A673 (cell line): ENCODE results near the gene PRUNE2. TPM values are rescaled to one million over a fixed set of nuclear protein-coding genes. Genes with fewer than 3 reads are reported as not detected.

Source experiments
- BruUV-seq: library from RNA; stranded (reverse); fragments of 400-500 nt; replicated peaks from 2 replicates; lab custom pipeline; 2021; lab: Mats Ljungman, UMichigan
- CTCF ChIA-PET: fragments of 300-600 bp; sonication (Branson Sonifier 250); formaldehyde crosslinking; loops from one replicate; lab custom pipeline; 2022; ENCODE audit warnings: antibody characterized with exemption; lab: Charles Lee
- POLR2A ChIA-PET: fragments of 300-600 bp; sonication (Branson Sonifier 250); formaldehyde crosslinking; loops from one replicate; lab custom pipeline; 2022; ENCODE audit warnings: antibody characterized with exemption; ENCODE audit not compliant: low non-redundant PET; lab: Charles Lee
- DNase-seq: peaks from one replicate; pipeline ENCODE4 v3.0.0-alpha.2; 2015; ENCODE audit warnings: low spot score
- H3K27ac ChIP-seq: fragments of 200-600 bp; sonication (generic); 2 replicates; pipeline ENCODE4 v1.5.1; 2016; ENCODE audit warnings: mixed run types, low read depth, mild to moderate bottlenecking, mixed read lengths, antibody characterized with exemption, low read length; ENCODE audit not compliant: poor library complexity, severe bottlenecking
- H3K27me3 ChIP-seq: fragments of 200-600 bp; sonication (generic); replicated peaks from 2 replicates; pipeline ENCODE4 v1.6.1; 2017; ENCODE audit warnings: mixed run types, low read depth, mild to moderate bottlenecking, mixed read lengths, antibody characterized with exemption, low read length; ENCODE audit not compliant: insufficient read depth, poor library complexity
- H3K36me3 ChIP-seq: fragments of 200-600 bp; sonication (generic); 2 replicates; pipeline ENCODE4 v1.6.1; 2016; ENCODE audit warnings: mixed run types, mild to moderate bottlenecking, mixed read lengths, antibody characterized with exemption, low read length; ENCODE audit not compliant: insufficient read depth, poor library complexity, severe bottlenecking
- H3K4me1 ChIP-seq: fragments of 200-600 bp; sonication (generic); 2 replicates; pipeline ENCODE4 v1.6.1; 2017; ENCODE audit warnings: mixed run types, mild to moderate bottlenecking, mixed read lengths, antibody characterized with exemption, low read length; ENCODE audit not compliant: insufficient read depth, poor library complexity, severe bottlenecking
- H3K4me3 ChIP-seq: fragments of 200-600 bp; sonication (generic); 2 replicates; pipeline ENCODE4 v1.5.1; 2016; ENCODE audit warnings: low read depth, mixed run types, mild to moderate bottlenecking, mixed read lengths, low read length; ENCODE audit not compliant: poor library complexity, severe bottlenecking
- H3K9me3 ChIP-seq: fragments of 200-600 bp; sonication (generic); 2 replicates; pipeline ENCODE4 v1.6.1; 2016; ENCODE audit warnings: mixed run types, low read depth, mild to moderate bottlenecking, mixed read lengths, antibody characterized with exemption, low read length; ENCODE audit not compliant: poor library complexity, severe bottlenecking
- EZH2 ChIP-seq: fragments of 200-600 bp; sonication (generic); IDR thresholded peaks from 2 replicates; pipeline ENCODE4 v1.6.1; 2017; ENCODE audit warnings: borderline replicate concordance, low read depth, mild to moderate bottlenecking, mixed read lengths, antibody characterized with exemption, low read length; ENCODE audit not compliant: poor library complexity, severe bottlenecking
- intact Hi-C: fragments of 100-400 bp; cut with micrococcal nuclease; formaldehyde crosslinking; loops from one replicate; pipeline ENCODE4 v1.10.0; 2022; ENCODE audit not compliant: unreplicated experiment
- total RNA-seq: library from RNA; stranded (reverse); gene quantifications from 2 replicates; pipeline ENCODE4 v1.2.3, GENCODE V29; 2021
- TF ChIP-seq, protein P1 (sequence below): fragments of 300-800, 200-600 bp; sonication (generic); conservative IDR thresholded peaks from 2 replicates; pipeline ENCODE4 v1.5.1; 2017; ENCODE audit warnings: low read depth, mild to moderate bottlenecking, antibody characterized with exemption, low read length, moderate library complexity, mixed read lengths

Gene PRUNE2
- total RNA-seq, 1 experiment from 2014 or later: not detected

DNA sequence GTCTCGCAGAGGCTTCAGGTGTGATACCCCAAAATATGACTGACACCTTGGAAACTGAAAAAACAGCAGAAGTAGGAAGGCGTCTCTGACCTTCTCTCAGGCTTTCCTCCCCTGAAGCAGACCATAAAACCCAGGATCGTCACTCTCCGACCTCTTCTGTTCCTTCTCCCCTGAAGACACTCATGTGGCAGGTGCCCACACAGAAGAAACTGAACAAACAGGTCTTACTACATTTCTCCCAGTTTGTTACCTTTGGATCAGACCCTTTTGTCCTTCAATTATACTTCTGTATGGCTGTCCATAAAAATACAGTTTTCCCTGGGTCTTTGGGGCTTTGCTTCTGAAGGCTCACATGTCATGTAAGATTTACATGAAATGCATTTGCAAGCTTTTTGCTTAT is 10.3 kb upstream of the PRUNE2 start:
- CTCF ChIA-PET: no interaction called here
- TF ChIP-seq, protein P1, sequence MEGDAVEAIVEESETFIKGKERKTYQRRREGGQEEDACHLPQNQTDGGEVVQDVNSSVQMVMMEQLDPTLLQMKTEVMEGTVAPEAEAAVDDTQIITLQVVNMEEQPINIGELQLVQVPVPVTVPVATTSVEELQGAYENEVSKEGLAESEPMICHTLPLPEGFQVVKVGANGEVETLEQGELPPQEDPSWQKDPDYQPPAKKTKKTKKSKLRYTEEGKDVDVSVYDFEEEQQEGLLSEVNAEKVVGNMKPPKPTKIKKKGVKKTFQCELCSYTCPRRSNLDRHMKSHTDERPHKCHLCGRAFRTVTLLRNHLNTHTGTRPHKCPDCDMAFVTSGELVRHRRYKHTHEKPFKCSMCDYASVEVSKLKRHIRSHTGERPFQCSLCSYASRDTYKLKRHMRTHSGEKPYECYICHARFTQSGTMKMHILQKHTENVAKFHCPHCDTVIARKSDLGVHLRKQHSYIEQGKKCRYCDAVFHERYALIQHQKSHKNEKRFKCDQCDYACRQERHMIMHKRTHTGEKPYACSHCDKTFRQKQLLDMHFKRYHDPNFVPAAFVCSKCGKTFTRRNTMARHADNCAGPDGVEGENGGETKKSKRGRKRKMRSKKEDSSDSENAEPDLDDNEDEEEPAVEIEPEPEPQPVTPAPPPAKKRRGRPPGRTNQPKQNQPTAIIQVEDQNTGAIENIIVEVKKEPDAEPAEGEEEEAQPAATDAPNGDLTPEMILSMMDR: no peak
- no peak for TF ChIP-seq EZH2
- POLR2A ChIA-PET: no interaction called here
- Histone ChIP-seq H3K4me3 (no peak overlapping the region), H3K27ac (no peak overlapping the region), H3K9me3 (no peaks in the 10 kb centered on the region), H3K36me3 (no peaks in the 10 kb centered on the region), H3K4me1 (no peaks in the 10 kb centered on the region), H3K27me3 (peaks cover 79% of the 10 kb centered on the region)
- intact Hi-C loops: loop anchor here (5.0 kb wide), 1 partner anchor 104 kb away; no protein-coding TSS in a partner anchor
- no peak for DNase-seq
- no TSS peak for BruUV-seq

DNA sequence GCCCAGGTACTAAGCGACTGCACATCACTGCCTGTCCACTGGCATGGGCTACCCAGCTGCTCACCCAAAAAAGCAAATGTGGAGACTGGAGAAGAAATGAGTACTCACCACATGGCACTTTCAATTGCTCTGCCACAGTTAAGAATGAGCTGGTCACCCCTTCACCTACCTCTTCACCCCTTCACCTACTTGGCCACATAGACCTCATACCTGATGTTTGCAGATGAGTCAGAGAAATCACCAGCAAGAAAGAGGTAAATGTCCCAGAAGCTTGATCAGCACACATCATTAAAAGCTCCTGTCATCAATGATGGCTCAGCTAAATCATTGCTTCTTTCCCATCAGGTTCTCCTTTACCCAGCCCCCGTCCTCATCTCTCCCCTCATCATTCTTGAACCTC is 7.6 kb upstream of the PRUNE2 start:
- no TSS peak for BruUV-seq
- CTCF ChIA-PET: interaction anchor here (0.6 kb wide), 1 partner anchor 477 kb away, joined by 6 read pairs; no protein-coding TSS in a partner anchor

DNA sequence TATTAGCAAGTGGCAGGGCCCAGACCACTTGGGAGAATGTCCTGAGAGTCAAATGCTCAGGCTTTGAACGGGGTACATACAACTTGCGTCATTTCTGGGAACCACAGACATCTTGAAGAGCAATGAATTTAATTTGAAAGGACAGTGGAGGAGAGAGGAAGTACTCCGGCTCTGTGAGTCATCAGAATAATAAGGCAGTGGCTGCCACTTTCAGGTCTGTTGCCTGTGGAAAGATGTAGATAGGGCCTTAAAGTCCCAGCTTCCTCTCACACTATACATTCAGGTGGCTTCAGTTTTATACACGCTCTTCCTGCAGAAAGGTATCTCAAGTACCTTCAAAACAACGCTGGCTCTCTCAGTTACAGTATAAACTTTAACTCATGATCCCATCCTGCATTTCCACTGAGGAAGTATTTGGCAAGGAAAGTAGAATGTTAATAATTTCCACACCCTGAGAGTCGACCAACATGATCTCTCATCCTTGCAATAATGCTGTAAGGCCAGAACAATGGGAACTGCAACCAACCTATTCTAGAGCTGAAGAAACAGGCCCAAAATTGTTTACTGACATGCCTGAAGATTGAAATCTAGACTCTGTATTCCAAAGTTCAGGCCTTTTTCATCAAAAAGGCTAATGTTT is 6.8 kb upstream of the PRUNE2 start:
- no peaks in the 10 kb centered on the region for H3K9me3 ChIP-seq
- H3K4me1 ChIP-seq: no peaks in the 10 kb centered on the region
- peaks cover 55% of the 10 kb centered on the region for H3K27me3 ChIP-seq
- TF ChIP-seq, protein P1: no peak
- no peak for TF ChIP-seq EZH2
- intact Hi-C loops: no loop called here
- ChIA-PET POLR2A (no interaction called here), CTCF (no interaction called here)
- BruUV-seq: no TSS peak
- no peak overlapping the region for H3K27ac ChIP-seq
- peak; percentile 9 for DNase-seq
- H3K36me3 ChIP-seq: no peaks in the 10 kb centered on the region
- no peak overlapping the region for H3K4me3 ChIP-seq

More for the DNA sequence above, 7.6 kb upstream of the PRUNE2 start:
- Histone ChIP-seq H3K36me3 (no peaks in the 10 kb centered on the region), H3K4me1 (no peaks in the 10 kb centered on the region), H3K27ac (no peak overlapping the region), H3K27me3 (peaks cover 55% of the 10 kb centered on the region), H3K9me3 (no peaks in the 10 kb centered on the region), H3K4me3 (no peak overlapping the region)
- TF ChIP-seq EZH2: no peak
- TF ChIP-seq, protein P1: no peak
- POLR2A ChIA-PET: interaction anchor here (0.6 kb wide), 1 partner anchor 12 kb away, joined by 9 read pairs; no protein-coding TSS in a partner anchor
- intact Hi-C loops: no loop called here
- no peak for DNase-seq
